Liver (tissue), 9 donors: ENCODE results near the gene RPH3AL. TPM values are rescaled to one million over a fixed set of nuclear protein-coding genes. Genes with fewer than 3 reads are reported as not detected.

ENCODE experiments used
- DNase-seq: peaks from one replicate; pipeline ENCODE4 v3.0.0-alpha.2; 2017; ENCODE audit warnings: low spot score
- H3K27ac ChIP-seq, 2 donors: one replicate each; pipeline ENCODE4 v1.7.0; 2013; ENCODE audit warnings: inconsistent platforms in 2 of 2, low read length in 2 of 2, control low read depth in 1 of 2, low read depth in 1 of 2, mild to moderate bottlenecking in 1 of 2
- H3K27me3 ChIP-seq, 4 donors: one replicate each; pipeline versions ENCODE4 v1.6.1 to v1.7.0; 2013; ENCODE audit warnings: low read length in 3 of 4, inconsistent platforms in 1 of 4, mild to moderate bottlenecking in 1 of 4, moderate library complexity in 1 of 4; ENCODE audit not compliant: control insufficient read depth in 4 of 4, insufficient read depth in 4 of 4
- H3K36me3 ChIP-seq, 4 donors: one replicate each; pipeline versions ENCODE4 v1.6.1 to v1.7.0; 2013; ENCODE audit warnings: low read length in 3 of 4, mild to moderate bottlenecking in 3 of 4, low read depth in 1 of 4, moderate library complexity in 1 of 4; ENCODE audit not compliant: control insufficient read depth in 4 of 4, insufficient read depth in 3 of 4
- H3K4me1 ChIP-seq, 4 donors: one replicate each; pipeline versions ENCODE4 v1.6.1 to v1.7.0; 2013; ENCODE audit warnings: low read length in 3 of 4, mild to moderate bottlenecking in 3 of 4, moderate library complexity in 1 of 4; ENCODE audit not compliant: control insufficient read depth in 4 of 4, insufficient read depth in 4 of 4
- H3K4me3 ChIP-seq, 3 donors: one replicate each; pipeline versions ENCODE4 v1.6.1 to v1.7.0; 2013; ENCODE audit warnings: low read length in 3 of 3, control low read depth in 1 of 3, low read depth in 1 of 3, mild to moderate bottlenecking in 1 of 3
- H3K9ac ChIP-seq, 2 donors: one replicate each; pipeline ENCODE4 v1.7.0; 2013; ENCODE audit warnings: low read length in 2 of 2, mild to moderate bottlenecking in 2 of 2, moderate library complexity in 2 of 2, control low read depth in 1 of 2, low read depth in 1 of 2
- H3K9me3 ChIP-seq, 4 donors: one replicate each; pipeline versions ENCODE4 v1.6.1 to v1.7.0; 2013; ENCODE audit warnings: low read length in 3 of 4; ENCODE audit not compliant: control insufficient read depth in 4 of 4
- ATF3 ChIP-seq: IDR thresholded peaks from 2 replicates; pipeline ENCODE4 v1.6.1; 2016; ENCODE audit warnings: antibody characterized with exemption
- FOXA1 ChIP-seq: IDR thresholded peaks from 2 replicates; pipeline ENCODE4 v1.6.1; 2016; ENCODE audit warnings: antibody characterized with exemption
- FOXA2 ChIP-seq: IDR thresholded peaks from 2 replicates; pipeline ENCODE4 v1.6.1; 2016; ENCODE audit warnings: antibody characterized with exemption
- GABPA ChIP-seq, 2 donors: IDR thresholded peaks in 1 of 2; conservative IDR thresholded peaks in 1 of 2; 2 replicates each; pipeline ENCODE4 v1.6.1; 2016; ENCODE audit warnings: antibody characterized with exemption in 2 of 2, mild to moderate bottlenecking in 1 of 2, moderate library complexity in 1 of 2
- HNF4A ChIP-seq, 2 donors: conservative IDR thresholded peaks; 2 replicates each; pipeline ENCODE4 v1.6.1; 2016; ENCODE audit warnings: antibody characterized with exemption in 2 of 2, mild to moderate bottlenecking in 2 of 2
- HNF4G ChIP-seq: IDR thresholded peaks from 2 replicates; pipeline ENCODE4 v1.6.1; 2016; ENCODE audit warnings: antibody characterized with exemption
- JUND ChIP-seq, 2 donors: IDR thresholded peaks; 2 replicates each; pipeline ENCODE4 v1.6.1; 2016; ENCODE audit warnings: antibody characterized with exemption in 2 of 2
- MAX ChIP-seq: IDR thresholded peaks from 2 replicates; pipeline ENCODE4 v1.6.1; 2016; ENCODE audit warnings: antibody characterized with exemption
- NR2F2 ChIP-seq: IDR thresholded peaks from 2 replicates; pipeline ENCODE4 v1.6.1; 2016; ENCODE audit warnings: antibody characterized with exemption
- RAD21 ChIP-seq, 2 donors: IDR thresholded peaks; 2 replicates each; pipeline ENCODE4 v1.6.1; 2016; ENCODE audit warnings: antibody characterized with exemption in 2 of 2, mild to moderate bottlenecking in 2 of 2
- REST ChIP-seq: IDR thresholded peaks from 2 replicates; pipeline ENCODE4 v1.6.1; 2016; ENCODE audit warnings: antibody characterized with exemption, mild to moderate bottlenecking
- RXRA ChIP-seq, 2 donors: IDR thresholded peaks; 2 replicates each; pipeline ENCODE4 v1.6.1; 2017 to 2018; ENCODE audit warnings: antibody characterized with exemption in 2 of 2, mild to moderate bottlenecking in 1 of 2
- SP1 ChIP-seq: IDR thresholded peaks from 2 replicates; pipeline ENCODE4 v1.6.1; 2018; ENCODE audit warnings: antibody characterized with exemption, mild to moderate bottlenecking
- TAF1 ChIP-seq: conservative IDR thresholded peaks from 2 replicates; pipeline ENCODE4 v1.6.1; 2016; ENCODE audit warnings: antibody characterized with exemption, mild to moderate bottlenecking
- YY1 ChIP-seq: IDR thresholded peaks from 2 replicates; pipeline ENCODE4 v1.6.1; 2016; ENCODE audit warnings: antibody characterized with exemption, mild to moderate bottlenecking
- ZBTB33 ChIP-seq: IDR thresholded peaks from 2 replicates; pipeline ENCODE4 v1.6.1; 2016; ENCODE audit warnings: antibody characterized with exemption
- WGBS: extraction: QIAGEN DNeasy Blood & Tissue Kit; methylation state at CpG from one replicate; pipeline ENCODE4 v1.1.7; 2013; 5-methylcytosine and 5-hydroxymethylcytosine counted together
- polyA plus RNA-seq, 2 donors: library from polyadenylated mRNA; stranded (reverse) in 1 of 2; unstranded in 1 of 2; fragments of 200-250 nt in 1 of 2; fragments of >200 nt in 1 of 2; fragmentation: Nextera tagmentation in 1 of 2; extraction: Ambion mirVana in 1 of 2; gene quantifications; one replicate each; pipeline versions ENCODE4 v1.2.1 to v1.2.3, GENCODE V29; 2013 to 2015
- total RNA-seq, 2 donors: library from RNA; depleted of rRNA; stranded (reverse); fragments of >200 nt; gene quantifications; one replicate each; pipeline ENCODE4 v1.2.3, GENCODE V29; 2014
- TF ChIP-seq, protein P1 (sequence below): fragments of 150-350 bp; IDR thresholded peaks from 2 replicates; pipeline ENCODE4 v1.5.1; 2017; ENCODE audit warnings: improper control_type of control experiment, low read depth, low read length; ENCODE audit not compliant: missing input control
- donor health status: healthy.
- donor health status: healthy.
- donor health status: healthy.
- donor health status: healthy.
- donor health status: healthy.

RPH3AL gene
- total and polyA plus RNA-seq, 4 donors: 8.5 to 52.5 (median 13.9) TPM

- DNase-seq: no peak
- H3K36me3 ChIP-seq: peaks cover 0 to 11% (median 4%) of the 10 kb centered on the region in 4 donors
- H3K9me3 ChIP-seq: no peaks in the 10 kb centered on the region
- 78% methylated on average over 12 of the region's 12 CpGs for WGBS
- TF ChIP-seq NR2F2 (no peak), RAD21 (IDR thresholded peaks at IDR 0.05) (peak in 1 of 2 donors; percentile 45), HNF4G (no peak)
- no peaks in the 10 kb centered on the region for H3K4me1 ChIP-seq
- no peak overlapping the region for H3K4me3 ChIP-seq
- H3K27me3 ChIP-seq: no peaks in the 10 kb centered on the region
- no peak overlapping the region for H3K27ac ChIP-seq
- H3K9ac ChIP-seq: no peak overlapping the region
Observed at GRCh38 chr17:309361-309888, 43.2 kb downstream of the RPH3AL start.

GRCh38 chr17:307741-308507 is 44.7 kb downstream of the RPH3AL start:
- no peaks in the 10 kb centered on the region for H3K27me3 ChIP-seq
- no peaks in the 10 kb centered on the region for H3K4me1 ChIP-seq
- no peaks in the 10 kb centered on the region for H3K9me3 ChIP-seq
- no peak overlapping the region for H3K9ac ChIP-seq
- no peak for DNase-seq
- peaks cover 0 to 13% (median 4%) of the 10 kb centered on the region in 4 donors for H3K36me3 ChIP-seq
- H3K4me3 ChIP-seq: no peak overlapping the region
- TF ChIP-seq REST (no peak), FOXA2 (no peak), HNF4A (conservative IDR thresholded peaks at IDR 0.05) (no peak), MAX (no peak), YY1 (no peak), HNF4G (no peak), GABPA (IDR thresholded peaks at IDR 0.05 in 1 of 2, conservative IDR thresholded peaks at IDR 0.05 in 1 of 2) (no peak), RXRA (IDR thresholded peaks at IDR 0.05) (no peak), NR2F2 (no peak), ATF3 (no peak), FOXA1 (no peak), SP1 (no peak), JUND (IDR thresholded peaks at IDR 0.05) (no peak), TAF1 (no peak), ZBTB33 (no peak)
- TF ChIP-seq, protein P1, sequence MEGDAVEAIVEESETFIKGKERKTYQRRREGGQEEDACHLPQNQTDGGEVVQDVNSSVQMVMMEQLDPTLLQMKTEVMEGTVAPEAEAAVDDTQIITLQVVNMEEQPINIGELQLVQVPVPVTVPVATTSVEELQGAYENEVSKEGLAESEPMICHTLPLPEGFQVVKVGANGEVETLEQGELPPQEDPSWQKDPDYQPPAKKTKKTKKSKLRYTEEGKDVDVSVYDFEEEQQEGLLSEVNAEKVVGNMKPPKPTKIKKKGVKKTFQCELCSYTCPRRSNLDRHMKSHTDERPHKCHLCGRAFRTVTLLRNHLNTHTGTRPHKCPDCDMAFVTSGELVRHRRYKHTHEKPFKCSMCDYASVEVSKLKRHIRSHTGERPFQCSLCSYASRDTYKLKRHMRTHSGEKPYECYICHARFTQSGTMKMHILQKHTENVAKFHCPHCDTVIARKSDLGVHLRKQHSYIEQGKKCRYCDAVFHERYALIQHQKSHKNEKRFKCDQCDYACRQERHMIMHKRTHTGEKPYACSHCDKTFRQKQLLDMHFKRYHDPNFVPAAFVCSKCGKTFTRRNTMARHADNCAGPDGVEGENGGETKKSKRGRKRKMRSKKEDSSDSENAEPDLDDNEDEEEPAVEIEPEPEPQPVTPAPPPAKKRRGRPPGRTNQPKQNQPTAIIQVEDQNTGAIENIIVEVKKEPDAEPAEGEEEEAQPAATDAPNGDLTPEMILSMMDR: no peak
- H3K27ac ChIP-seq: no peak overlapping the region
- 84% methylated on average over 22 of the region's 22 CpGs for WGBS
